ENCODE measurements around the gene OR8K1.

The OR8K1 gene

DNA sequence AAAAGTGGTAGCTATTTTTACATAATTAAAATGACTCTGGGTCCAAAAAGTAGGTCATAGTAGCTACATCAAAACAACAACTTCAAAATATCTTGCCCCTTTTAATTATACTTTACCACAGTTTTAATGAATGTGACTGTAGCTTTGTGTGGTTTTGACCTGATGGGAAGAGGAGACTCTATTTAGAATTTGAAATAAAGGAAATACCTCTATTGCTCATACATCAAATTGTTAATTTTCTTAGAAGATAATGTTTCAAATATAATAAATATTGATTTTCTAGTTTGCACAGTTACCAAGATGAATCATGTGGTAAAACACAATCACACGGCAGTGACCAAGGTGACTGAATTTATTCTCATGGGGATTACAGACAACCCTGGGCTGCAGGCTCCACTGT lies at the start of gene OR8K1:
Gene OR8K1, plus strand, starts transcription at position 301 of the 400 bp plus-strand sequence. Its CDS starts 0 bp downstream, at position 301.
- DNase-seq = no peak

DNA sequence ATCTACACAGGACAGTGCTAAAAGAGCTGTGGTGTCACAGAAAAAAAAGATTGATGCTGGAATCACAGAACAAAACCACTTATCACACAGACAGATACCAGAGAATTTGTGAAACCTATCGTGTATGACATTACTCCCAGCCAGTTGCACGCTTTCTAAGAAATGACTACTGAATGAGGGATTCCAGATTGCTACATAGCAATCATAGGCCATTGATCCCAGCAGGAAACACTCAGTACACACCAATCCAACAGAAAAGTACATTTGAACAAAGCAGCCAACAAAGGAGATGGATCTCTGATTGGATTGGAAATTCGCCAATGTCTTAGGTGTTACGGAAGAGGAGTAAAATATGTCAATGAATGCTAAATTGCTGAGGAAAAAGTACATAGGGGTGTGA lies 48.9 kb upstream of the OR8K1 start:
- no peak for DNase-seq

- no peak for DNase-seq
These were observed 38.0 kb upstream of the OR8K1 start for GRCh38 chr11:56307836-56308235.

- no peak for DNase-seq
These were observed 31.0 kb upstream of the OR8K1 start, which contains the start of gene OR8K3 for GRCh38 chr11:56314844-56315243. TSS of gene OR8K3 (plus strand) at chr11:56315144. CDS start at chr11:56318307, 3,163 bp downstream.

DNA sequence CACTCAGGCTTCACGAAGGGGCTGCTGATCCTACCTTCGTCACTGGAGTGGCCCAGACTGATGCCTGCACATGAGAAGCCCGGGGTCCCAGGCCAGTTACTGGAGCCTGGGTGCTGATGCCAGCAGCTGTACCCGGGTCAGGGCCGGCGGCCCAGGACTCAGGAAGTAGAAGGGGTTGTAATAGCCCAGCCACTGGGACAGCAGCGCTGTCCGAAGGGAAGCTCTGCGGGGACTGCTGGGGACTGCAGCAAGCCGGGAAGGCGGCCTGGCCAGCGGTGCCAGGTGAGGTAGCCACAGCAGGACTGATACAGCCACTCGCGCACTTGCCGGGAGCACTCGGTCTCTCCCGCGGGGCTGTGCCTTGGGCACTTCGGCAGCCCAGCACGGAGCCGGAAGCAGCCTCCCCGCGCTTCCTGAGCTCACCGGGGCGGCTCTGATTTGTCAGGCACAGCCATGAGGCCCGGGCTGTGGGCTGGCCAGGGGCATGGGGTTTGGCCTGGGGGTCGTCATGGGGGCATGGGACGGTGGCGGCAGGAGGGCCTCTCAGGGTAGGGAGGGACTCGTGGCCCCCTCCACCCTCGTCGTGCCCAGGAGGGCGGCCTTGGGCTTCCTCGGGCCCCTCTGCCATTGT lies 13.9 kb upstream of the OR8K1 start:
- no peak for DNase-seq

- DNase-seq = no peak
These were observed 12.7 kb upstream of the OR8K1 start for GRCh38 chr11:56333156-56333555.

DNA sequence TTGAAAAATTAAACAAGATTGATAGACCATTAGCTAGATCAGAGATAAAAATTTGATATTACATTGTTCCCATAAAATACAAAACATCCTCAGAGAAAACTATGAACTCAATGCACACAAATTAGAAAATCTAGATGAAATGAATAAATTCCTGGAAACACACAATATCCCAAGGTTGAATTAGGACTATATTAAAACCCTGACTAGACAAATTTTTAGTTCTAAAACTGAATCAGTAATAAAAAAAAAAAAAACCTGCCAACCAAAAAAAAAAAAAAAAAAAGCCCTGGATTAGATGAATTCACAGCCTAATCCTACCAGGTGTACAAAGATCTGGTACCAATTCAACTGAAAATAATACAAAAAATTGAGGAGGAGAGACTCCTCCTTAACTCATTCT lies 5.5 kb upstream of the OR8K1 start:
- DNase-seq = no peak

DNA sequence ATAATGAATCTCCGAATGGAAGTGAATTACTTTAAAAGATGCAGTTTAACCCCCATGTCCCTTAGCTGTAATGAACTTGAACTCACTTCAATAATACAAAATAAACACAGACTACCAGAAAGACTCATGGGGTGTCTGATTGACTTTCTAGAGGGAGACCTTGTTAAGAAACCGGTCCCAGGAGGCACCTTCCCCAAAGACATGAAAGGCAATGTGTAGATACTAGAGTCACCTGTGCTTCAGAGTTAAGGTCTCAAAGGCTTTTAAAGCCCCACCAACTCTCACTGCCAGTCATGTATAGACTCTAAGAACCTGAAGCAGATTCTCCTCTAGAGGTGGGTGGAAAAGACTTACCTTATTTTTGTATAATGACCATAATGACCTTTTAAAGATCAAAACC lies 8.2 kb downstream of the OR8K1 start, which contains the start of gene OR8J1:
Gene OR8J1, plus strand, starts transcription at position 301 of the 400 bp plus-strand sequence. CDS start 5,956 bp downstream, outside the sequence.
- DNase-seq = no peak

GRCh38 chr11:56375324-56375723 lies 29.5 kb downstream of the OR8K1 start, which contains the start of gene OR8U1:
TSS of gene OR8U1 (plus strand) at chr11:56375624. CDS start at chr11:56375624, 0 bp downstream.
- DNase-seq = no peak

- DNase-seq = no peak
These were observed 34.3 kb downstream of the OR8K1 start for GRCh38 chr11:56380120-56380519.

DNA sequence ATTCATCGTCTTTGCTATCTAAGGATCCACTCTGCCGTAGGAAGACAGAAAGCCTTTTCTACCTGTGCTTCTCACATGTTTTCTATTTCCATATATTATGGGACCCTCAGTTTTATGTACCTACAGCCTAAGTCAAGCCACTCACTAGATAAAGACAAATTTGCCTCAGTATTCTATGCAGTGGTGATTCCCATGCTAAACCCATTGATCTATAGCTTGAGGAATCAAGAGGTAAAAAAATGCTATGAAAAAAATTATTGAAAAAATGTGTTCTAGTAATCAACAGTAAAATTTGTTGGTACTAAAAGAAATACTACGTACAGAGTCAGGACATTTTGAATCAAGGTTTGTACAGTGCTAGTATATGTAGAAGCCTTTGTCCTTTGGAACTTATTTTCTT lies 48.5 kb downstream of the OR8K1 start:
- DNase-seq = no peak

GRCh38 chr11:56396047-56396446 lies 50.2 kb downstream of the OR8K1 start:
- no peak for DNase-seq
